Measurements from ENCODE around the gene CROCC2.

DNA sequence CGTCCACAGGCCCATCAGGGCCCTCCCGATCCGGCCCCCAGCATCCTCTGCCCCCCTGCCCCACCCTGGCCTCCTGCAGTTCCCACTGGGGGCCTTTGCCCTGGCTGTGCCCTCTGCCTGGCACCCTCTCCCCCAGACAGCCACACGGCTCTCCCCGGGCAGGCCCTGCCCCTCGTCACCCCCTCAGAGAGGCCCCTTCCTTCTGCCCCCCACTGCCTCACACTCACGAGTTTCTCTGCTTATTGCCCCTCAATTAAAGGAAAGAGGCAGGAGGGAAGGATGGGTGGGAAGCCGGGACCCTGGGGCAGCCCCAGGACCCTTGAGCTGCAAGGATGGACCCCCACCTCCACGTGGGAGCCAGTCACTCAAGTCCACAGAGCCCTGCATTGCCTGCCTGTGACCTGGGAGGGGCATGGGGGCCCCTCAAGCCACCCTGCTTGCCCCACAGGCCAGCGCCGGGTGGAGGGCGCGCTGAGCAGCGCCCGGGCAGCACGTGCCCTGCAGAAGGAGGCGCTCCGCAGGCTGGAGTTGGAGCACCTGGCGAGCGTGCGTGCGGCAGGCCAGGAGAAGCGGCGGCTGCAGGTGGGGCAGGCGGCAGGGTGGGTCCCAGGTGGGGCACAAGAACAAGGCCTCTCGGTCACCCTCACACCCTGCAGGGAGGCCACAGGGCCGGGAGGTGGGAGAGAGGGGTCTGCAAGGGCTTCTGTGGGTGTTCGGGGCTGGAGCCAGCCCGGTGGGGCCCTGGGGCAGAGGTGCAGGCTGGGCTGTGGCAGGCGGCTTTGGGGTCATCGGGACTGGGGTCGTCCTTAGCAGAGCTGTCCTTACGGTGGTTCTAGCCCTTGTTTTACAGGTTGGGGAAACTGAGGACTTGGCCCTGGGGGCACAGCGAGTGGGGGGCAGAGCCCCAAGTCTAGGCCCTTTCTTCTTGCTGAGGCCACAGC lies 61.8 kb downstream of the CROCC2 start:
- TF ChIP-seq JUND (IDR thresholded peaks at IDR 0.05), result no peak
- TF ChIP-seq MAX (IDR thresholded peaks at IDR 0.05; ENCODE audit: low read depth), result no peak
- TF ChIP-seq, protein P1, sequence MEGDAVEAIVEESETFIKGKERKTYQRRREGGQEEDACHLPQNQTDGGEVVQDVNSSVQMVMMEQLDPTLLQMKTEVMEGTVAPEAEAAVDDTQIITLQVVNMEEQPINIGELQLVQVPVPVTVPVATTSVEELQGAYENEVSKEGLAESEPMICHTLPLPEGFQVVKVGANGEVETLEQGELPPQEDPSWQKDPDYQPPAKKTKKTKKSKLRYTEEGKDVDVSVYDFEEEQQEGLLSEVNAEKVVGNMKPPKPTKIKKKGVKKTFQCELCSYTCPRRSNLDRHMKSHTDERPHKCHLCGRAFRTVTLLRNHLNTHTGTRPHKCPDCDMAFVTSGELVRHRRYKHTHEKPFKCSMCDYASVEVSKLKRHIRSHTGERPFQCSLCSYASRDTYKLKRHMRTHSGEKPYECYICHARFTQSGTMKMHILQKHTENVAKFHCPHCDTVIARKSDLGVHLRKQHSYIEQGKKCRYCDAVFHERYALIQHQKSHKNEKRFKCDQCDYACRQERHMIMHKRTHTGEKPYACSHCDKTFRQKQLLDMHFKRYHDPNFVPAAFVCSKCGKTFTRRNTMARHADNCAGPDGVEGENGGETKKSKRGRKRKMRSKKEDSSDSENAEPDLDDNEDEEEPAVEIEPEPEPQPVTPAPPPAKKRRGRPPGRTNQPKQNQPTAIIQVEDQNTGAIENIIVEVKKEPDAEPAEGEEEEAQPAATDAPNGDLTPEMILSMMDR (IDR thresholded peaks at IDR 0.05), result no peak
- no peak for TF ChIP-seq POLR2AphosphoS5 (IDR thresholded peaks at IDR 0.05; ENCODE audit: low read depth, low read length)
- no peak for TF ChIP-seq RFX5 (IDR thresholded peaks at IDR 0.05; ENCODE audit: low read length)
- no peak for TF ChIP-seq RAD21 (IDR thresholded peaks at IDR 0.05; ENCODE audit: low read length)
- TF ChIP-seq EP300 (IDR thresholded peaks at IDR 0.05; ENCODE audit: borderline replicate concordance in 1 of 2, low read depth in 1 of 2, low read length in 1 of 2), result no peak
- TF ChIP-seq, protein P2, sequence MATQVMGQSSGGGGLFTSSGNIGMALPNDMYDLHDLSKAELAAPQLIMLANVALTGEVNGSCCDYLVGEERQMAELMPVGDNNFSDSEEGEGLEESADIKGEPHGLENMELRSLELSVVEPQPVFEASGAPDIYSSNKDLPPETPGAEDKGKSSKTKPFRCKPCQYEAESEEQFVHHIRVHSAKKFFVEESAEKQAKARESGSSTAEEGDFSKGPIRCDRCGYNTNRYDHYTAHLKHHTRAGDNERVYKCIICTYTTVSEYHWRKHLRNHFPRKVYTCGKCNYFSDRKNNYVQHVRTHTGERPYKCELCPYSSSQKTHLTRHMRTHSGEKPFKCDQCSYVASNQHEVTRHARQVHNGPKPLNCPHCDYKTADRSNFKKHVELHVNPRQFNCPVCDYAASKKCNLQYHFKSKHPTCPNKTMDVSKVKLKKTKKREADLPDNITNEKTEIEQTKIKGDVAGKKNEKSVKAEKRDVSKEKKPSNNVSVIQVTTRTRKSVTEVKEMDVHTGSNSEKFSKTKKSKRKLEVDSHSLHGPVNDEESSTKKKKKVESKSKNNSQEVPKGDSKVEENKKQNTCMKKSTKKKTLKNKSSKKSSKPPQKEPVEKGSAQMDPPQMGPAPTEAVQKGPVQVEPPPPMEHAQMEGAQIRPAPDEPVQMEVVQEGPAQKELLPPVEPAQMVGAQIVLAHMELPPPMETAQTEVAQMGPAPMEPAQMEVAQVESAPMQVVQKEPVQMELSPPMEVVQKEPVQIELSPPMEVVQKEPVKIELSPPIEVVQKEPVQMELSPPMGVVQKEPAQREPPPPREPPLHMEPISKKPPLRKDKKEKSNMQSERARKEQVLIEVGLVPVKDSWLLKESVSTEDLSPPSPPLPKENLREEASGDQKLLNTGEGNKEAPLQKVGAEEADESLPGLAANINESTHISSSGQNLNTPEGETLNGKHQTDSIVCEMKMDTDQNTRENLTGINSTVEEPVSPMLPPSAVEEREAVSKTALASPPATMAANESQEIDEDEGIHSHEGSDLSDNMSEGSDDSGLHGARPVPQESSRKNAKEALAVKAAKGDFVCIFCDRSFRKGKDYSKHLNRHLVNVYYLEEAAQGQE (IDR thresholded peaks at IDR 0.05; ENCODE audit: low read depth, low read length), result no peak
- TF ChIP-seq PBX3 (IDR thresholded peaks at IDR 0.05), result no peak
- TF ChIP-seq TAF1 (IDR thresholded peaks at IDR 0.05; ENCODE audit: borderline replicate concordance, low read depth, low read length), result no peak
- TF ChIP-seq SMC3 (IDR thresholded peaks at IDR 0.05; ENCODE audit: low read depth, low read length), result no peak
- TF ChIP-seq, protein P3, sequence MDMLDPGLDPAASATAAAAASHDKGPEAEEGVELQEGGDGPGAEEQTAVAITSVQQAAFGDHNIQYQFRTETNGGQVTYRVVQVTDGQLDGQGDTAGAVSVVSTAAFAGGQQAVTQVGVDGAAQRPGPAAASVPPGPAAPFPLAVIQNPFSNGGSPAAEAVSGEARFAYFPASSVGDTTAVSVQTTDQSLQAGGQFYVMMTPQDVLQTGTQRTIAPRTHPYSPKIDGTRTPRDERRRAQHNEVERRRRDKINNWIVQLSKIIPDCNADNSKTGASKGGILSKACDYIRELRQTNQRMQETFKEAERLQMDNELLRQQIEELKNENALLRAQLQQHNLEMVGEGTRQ (IDR thresholded peaks at IDR 0.05; ENCODE audit: borderline replicate concordance, low read depth, low read length), result no peak
- no peak for TF ChIP-seq MXI1 (IDR thresholded peaks at IDR 0.05; ENCODE audit: low read depth, low read length)
